ENCODE results near the gene NTRK3.

The NTRK3 gene

GRCh38 chr15:88256279-88257230 is at the start of gene NTRK3:
NTRK3 (minus strand) TSS chr15:88256739; CDS start chr15:88256153, 586 bp downstream.
- Mint-ChIP-seq H3K4me1 (peaks cover 24% of the 10 kb centered on the region), H3K27me3 (peaks cover 93% of the 10 kb centered on the region), H3K9me3 (no peaks in the 10 kb centered on the region), H3K27ac (peak within 1 kb of the TSS; percentile 33), H3K4me3 (peak within 1 kb of the TSS; percentile 79), H3K36me3 (peaks cover 3% of the 10 kb centered on the region)
- CTCF ChIA-PET, result interaction anchor here (1.1 to 2.3 kb wide), 5 partner anchors 9 to 18 kb away, joined by 3 to 10 read pairs (median 4); no protein-coding TSS in a partner anchor
- DNase-seq, result peak; percentile 38

DNA sequence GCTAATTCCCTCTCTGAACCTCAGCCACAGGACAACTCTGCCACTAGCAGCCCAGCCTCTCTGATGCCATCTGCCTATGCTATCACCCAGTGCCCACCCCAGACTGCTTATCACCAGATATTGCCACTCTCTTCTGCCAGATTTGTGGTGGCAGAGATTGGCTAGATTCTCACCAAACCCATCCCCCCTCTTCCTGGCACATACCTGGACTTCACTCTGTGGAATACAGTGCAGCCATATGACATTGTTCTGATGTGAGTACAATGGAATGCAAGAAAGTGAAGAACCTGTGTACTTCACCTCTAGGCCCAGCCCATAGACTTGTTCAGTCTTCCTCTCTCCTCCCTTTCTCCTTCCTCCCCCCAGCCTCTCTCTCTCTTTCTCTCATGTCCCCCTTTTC is 46.9 kb upstream of the NTRK3 start:
- Mint-ChIP-seq H3K4me3 (no peak overlapping the region), H3K27me3 (no peaks in the 10 kb centered on the region), H3K27ac (no peak overlapping the region), H3K36me3 (no peaks in the 10 kb centered on the region), H3K4me1 (no peaks in the 10 kb centered on the region), H3K9me3 (no peaks in the 10 kb centered on the region)
- CTCF ChIA-PET, result no interaction called here
- DNase-seq, result no peak

DNA sequence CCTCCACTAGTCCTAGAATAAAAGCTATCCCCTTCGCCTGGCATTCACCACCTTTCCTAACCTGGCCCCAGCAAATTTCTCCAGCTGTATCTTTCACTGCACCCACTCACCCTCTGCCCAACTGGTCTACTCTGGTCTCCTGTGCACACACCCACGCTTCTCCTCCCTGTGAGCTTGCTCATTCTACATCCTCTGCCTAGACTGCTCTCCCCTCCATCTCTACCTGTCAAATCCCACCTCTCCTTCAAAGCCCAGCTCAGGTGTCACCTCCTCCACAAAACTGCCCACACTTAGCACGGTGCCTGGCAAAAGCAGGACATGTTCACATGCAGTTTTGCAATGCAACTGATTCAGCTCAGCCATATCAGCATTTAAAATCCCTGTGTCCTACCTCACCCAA is 45.8 kb upstream of the NTRK3 start:
- H3K27me3 Mint-ChIP-seq, result no peaks in the 10 kb centered on the region
- CTCF ChIA-PET, result no interaction called here
- no peaks in the 10 kb centered on the region for H3K9me3 Mint-ChIP-seq
- no peaks in the 10 kb centered on the region for H3K4me1 Mint-ChIP-seq
- no peak overlapping the region for H3K27ac Mint-ChIP-seq
- no peaks in the 10 kb centered on the region for H3K36me3 Mint-ChIP-seq
- DNase-seq, result no peak
- H3K4me3 Mint-ChIP-seq, result no peak overlapping the region

- Mint-ChIP-seq H3K27me3 (peaks cover 2% of the 10 kb centered on the region), H3K9me3 (no peaks in the 10 kb centered on the region), H3K36me3 (no peaks in the 10 kb centered on the region), H3K27ac (no peak overlapping the region), H3K4me1 (no peaks in the 10 kb centered on the region), H3K4me3 (no peak overlapping the region)
- CTCF ChIA-PET, result no interaction called here
- no peak for DNase-seq
Observed at GRCh38 chr15:88301311-88301710, 44.8 kb upstream of the NTRK3 start.

DNA sequence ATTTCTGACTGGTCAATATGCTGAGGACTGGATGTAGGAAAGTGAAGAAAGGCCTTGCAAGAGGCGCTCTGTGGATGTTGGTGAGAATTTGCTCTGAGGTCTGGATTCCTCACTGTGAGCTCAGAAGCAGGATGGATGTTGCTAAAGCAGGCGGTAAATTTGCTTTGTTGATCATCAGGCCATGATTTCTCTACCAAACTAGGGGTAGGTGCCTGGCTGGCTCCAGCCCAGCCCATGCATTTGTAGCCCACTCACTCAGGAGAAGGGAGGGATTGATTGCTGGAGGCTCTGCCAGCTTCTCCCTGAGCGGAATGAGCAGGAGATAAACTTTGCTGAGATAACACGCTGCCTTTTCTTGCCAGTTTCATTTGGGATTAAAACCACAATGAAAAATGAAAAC is 44.3 kb upstream of the NTRK3 start:
- H3K36me3 Mint-ChIP-seq, result no peaks in the 10 kb centered on the region
- no peak for DNase-seq
- no peaks in the 10 kb centered on the region for H3K4me1 Mint-ChIP-seq
- CTCF ChIA-PET, result no interaction called here
- H3K27me3 Mint-ChIP-seq, result peaks cover 3% of the 10 kb centered on the region
- no peak overlapping the region for H3K27ac Mint-ChIP-seq
- no peaks in the 10 kb centered on the region for H3K9me3 Mint-ChIP-seq
- no peak overlapping the region for H3K4me3 Mint-ChIP-seq

DNA sequence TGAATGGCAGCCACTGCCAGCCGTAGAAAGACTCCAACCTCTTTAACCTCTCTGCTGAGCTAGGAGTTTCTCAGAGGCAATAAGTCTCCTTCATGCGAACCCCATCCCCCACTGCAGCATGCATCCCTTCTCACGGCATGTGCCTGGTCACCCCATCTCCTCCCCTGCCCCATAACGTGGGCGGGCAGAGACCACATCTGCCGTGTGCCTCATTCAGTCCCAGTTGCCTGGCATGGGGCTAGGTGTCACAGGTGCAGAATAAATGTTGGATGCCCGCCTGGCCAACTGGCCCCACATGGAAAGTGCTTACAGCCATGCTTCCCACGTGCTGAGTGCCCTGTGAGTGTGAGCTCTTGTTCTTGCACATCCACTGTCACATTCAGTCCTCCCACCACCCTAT is 43.5 kb upstream of the NTRK3 start:
- no peaks in the 10 kb centered on the region for H3K36me3 Mint-ChIP-seq
- no peaks in the 10 kb centered on the region for H3K4me1 Mint-ChIP-seq
- H3K9me3 Mint-ChIP-seq, result no peaks in the 10 kb centered on the region
- peaks cover 4% of the 10 kb centered on the region for H3K27me3 Mint-ChIP-seq
- H3K4me3 Mint-ChIP-seq, result no peak overlapping the region
- no peak for DNase-seq
- H3K27ac Mint-ChIP-seq, result no peak overlapping the region
- CTCF ChIA-PET, result no interaction called here

- no peaks in the 10 kb centered on the region for H3K36me3 Mint-ChIP-seq
- no peak for DNase-seq
- no peak overlapping the region for H3K4me3 Mint-ChIP-seq
- H3K27me3 Mint-ChIP-seq, result peaks cover 6% of the 10 kb centered on the region
- no peak overlapping the region for H3K27ac Mint-ChIP-seq
- H3K4me1 Mint-ChIP-seq, result no peaks in the 10 kb centered on the region
- CTCF ChIA-PET, result no interaction called here
- H3K9me3 Mint-ChIP-seq, result no peaks in the 10 kb centered on the region
Observed at GRCh38 chr15:88299497-88299896, 43.0 kb upstream of the NTRK3 start.

- CTCF ChIA-PET, result interaction anchor here (2.2 kb wide), 1 partner anchor 14 kb away, joined by 6 read pairs; no protein-coding TSS in a partner anchor
- H3K36me3 Mint-ChIP-seq, result no peaks in the 10 kb centered on the region
- H3K9me3 Mint-ChIP-seq, result no peaks in the 10 kb centered on the region
Observed at GRCh38 chr15:88288661-88289060, 32.1 kb upstream of the NTRK3 start.

DNA sequence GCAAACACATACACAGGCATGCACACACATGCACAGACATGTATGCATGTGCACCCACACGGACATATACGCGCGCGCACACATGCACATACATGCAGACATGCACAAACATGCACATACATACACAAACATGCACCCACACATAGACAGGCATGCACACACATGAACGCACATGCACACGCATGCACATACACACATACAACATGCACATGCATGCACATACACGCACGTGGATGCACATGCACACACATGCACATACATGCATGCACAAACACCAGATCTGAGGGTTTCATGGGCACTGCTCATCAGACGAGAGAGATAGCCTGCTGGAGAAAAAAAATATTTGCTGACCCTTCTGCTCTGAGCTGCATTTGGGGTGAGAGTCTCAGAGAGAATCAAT is 31.7 kb upstream of the NTRK3 start:
- CTCF ChIA-PET, result interaction anchor here (2.2 kb wide), 1 partner anchor 14 kb away, joined by 6 read pairs; no protein-coding TSS in a partner anchor
- peaks cover 29% of the 10 kb centered on the region for H3K27me3 Mint-ChIP-seq
- no peaks in the 10 kb centered on the region for H3K9me3 Mint-ChIP-seq
- no peak for DNase-seq
- H3K4me3 Mint-ChIP-seq, result no peak overlapping the region
- H3K4me1 Mint-ChIP-seq, result peaks cover 2% of the 10 kb centered on the region
- H3K27ac Mint-ChIP-seq, result no peak overlapping the region
- H3K36me3 Mint-ChIP-seq, result no peaks in the 10 kb centered on the region

More at GRCh38 chr15:88288661-88289060, 32.1 kb upstream of the NTRK3 start:
- no peak overlapping the region for H3K4me3 Mint-ChIP-seq
- no peak for DNase-seq
- H3K27ac Mint-ChIP-seq, result no peak overlapping the region
- peaks cover 2% of the 10 kb centered on the region for H3K4me1 Mint-ChIP-seq
- H3K27me3 Mint-ChIP-seq, result peaks cover 26% of the 10 kb centered on the region

- peaks cover 45% of the 10 kb centered on the region for H3K27me3 Mint-ChIP-seq
- H3K27ac Mint-ChIP-seq, result no peak overlapping the region
- no peaks in the 10 kb centered on the region for H3K36me3 Mint-ChIP-seq
- DNase-seq, result no peak
- H3K9me3 Mint-ChIP-seq, result no peaks in the 10 kb centered on the region
- CTCF ChIA-PET, result interaction anchor here (0.9 to 1.4 kb wide), 3 partner anchors 10 to 40 kb away, joined by 3 to 6 read pairs (median 3); no protein-coding TSS in a partner anchor
- H3K4me1 Mint-ChIP-seq, result no peaks in the 10 kb centered on the region
- H3K4me3 Mint-ChIP-seq, result no peak overlapping the region
Observed at GRCh38 chr15:88284318-88284998, 27.9 kb upstream of the NTRK3 start.

- H3K4me1 Mint-ChIP-seq, result no peaks in the 10 kb centered on the region
- no peaks in the 10 kb centered on the region for H3K9me3 Mint-ChIP-seq
- H3K27me3 Mint-ChIP-seq, result peaks cover 50% of the 10 kb centered on the region
- no peaks in the 10 kb centered on the region for H3K36me3 Mint-ChIP-seq
- H3K27ac Mint-ChIP-seq, result no peak overlapping the region
- no peak overlapping the region for H3K4me3 Mint-ChIP-seq
- CTCF ChIA-PET, result interaction anchor here (1.8 kb wide), 1 partner anchor 10 kb away, joined by 4 read pairs; no protein-coding TSS in a partner anchor
- DNase-seq, result no peak
Observed at GRCh38 chr15:88282614-88283013, 26.1 kb upstream of the NTRK3 start.

DNA sequence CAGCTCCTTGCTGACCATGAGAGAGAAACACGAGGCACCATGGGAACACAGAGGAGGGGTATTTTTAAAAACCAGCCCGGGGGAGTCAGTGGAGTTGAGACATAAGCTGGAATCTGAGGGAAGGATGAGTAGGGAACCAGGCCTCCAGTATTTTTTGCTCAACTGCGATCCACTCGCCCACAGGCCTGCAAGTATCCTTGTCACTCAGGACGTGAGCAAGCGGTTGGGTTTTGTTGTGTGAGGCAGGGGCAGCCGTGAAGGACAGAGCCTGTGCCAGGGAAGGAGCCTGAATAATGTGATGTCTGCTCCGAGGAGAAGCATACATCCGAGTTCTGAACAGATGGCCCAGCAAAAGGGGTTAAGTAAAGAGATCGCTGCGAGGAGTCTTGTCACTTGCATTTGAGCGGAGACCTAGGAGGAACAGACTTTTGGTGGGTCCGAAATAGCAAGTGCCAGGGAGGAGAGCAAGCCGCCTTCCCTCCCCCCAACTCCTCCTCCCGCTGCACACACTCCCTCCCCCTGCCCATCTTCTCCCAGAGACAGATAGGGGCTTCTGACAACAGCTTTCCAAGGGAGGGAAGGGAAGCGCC is 20.4 kb upstream of the NTRK3 start:
- Mint-ChIP-seq H3K36me3 (no peaks in the 10 kb centered on the region), H3K27me3 (peaks cover 44% of the 10 kb centered on the region), H3K4me3 (no peak overlapping the region), H3K4me1 (no peaks in the 10 kb centered on the region), H3K27ac (no peak overlapping the region), H3K9me3 (no peaks in the 10 kb centered on the region)
- no peak for DNase-seq
- CTCF ChIA-PET, result interaction anchor here (0.7 to 10.0 kb wide), 3 partner anchors 29 to 114 kb away, joined by 3 to 105 read pairs (median 4); no protein-coding TSS in a partner anchor

DNA sequence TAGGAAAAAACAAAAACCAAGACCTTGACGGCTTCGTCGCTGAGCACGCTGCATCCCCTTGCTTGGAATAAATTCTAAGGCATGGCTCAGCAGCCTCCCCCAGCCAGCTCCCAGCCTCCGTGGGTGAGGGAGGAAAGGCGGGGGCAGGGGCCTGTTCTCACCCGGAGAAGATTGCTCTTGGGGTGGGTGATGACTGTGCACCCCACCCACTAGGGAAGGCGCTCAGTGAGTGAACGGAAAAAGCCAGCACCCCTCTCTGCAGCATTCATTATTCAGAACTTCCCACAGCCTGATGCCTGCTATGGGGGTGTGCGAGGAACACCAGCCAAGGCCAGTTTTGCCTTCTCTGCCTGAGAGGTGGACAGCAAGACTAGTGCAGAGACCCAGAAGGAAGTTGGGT is 19.3 kb upstream of the NTRK3 start:
- Mint-ChIP-seq H3K36me3 (no peaks in the 10 kb centered on the region), H3K9me3 (no peaks in the 10 kb centered on the region), H3K4me3 (no peak overlapping the region), H3K27me3 (peaks cover 37% of the 10 kb centered on the region), H3K27ac (no peak overlapping the region), H3K4me1 (no peaks in the 10 kb centered on the region)
- CTCF ChIA-PET, result interaction anchor here (1.7 to 10.0 kb wide), 4 partner anchors 15 to 34 kb away, joined by 3 to 105 read pairs (median 17); partner anchors contain the start of gene NTRK3
- no peak for DNase-seq
